HEK293 (cell line): ENCODE data around the gene ADCY10.

ENCODE experiments used
- FEZF1 ChIP-seq: fragments of 450-650 bp; formaldehyde crosslinking; IDR thresholded peaks from 2 replicates; pipeline ENCODE4 v1.5.1; 2016; ENCODE audit warnings: missing biosample characterization, missing genetic modification characterization
- GLIS1 ChIP-seq: fragments of 450-650 bp; formaldehyde crosslinking; IDR thresholded peaks from 2 replicates; pipeline ENCODE4 v1.5.1; 2016; ENCODE audit warnings: missing biosample characterization, missing genetic modification characterization
- HOXC10 ChIP-seq: sonication (generic); formaldehyde crosslinking; IDR thresholded peaks from 2 replicates; pipeline ENCODE4 v1.8.1; 2023; ENCODE audit warnings: mild to moderate bottlenecking, missing genetic modification reagents
- KLF10 ChIP-seq: fragments of 450-650 bp; IDR thresholded peaks from 2 replicates; pipeline ENCODE4 v1.5.1; 2018; ENCODE audit warnings: missing biosample characterization, mild to moderate bottlenecking, missing genetic modification characterization
- MZF1 ChIP-seq: fragments of 450-650 bp; formaldehyde crosslinking; IDR thresholded peaks from 2 replicates; pipeline ENCODE4 v1.5.1; 2017; ENCODE audit warnings: missing biosample characterization, missing genetic modification characterization, borderline replicate concordance
- TRIM28 ChIP-seq: IDR thresholded peaks from 2 replicates; pipeline ENCODE4 v1.6.1; 2011; ENCODE audit warnings: low read length, control low read depth, borderline replicate concordance
- WT1 ChIP-seq: fragments of 450-650 bp; formaldehyde crosslinking; IDR thresholded peaks from 2 replicates; pipeline ENCODE4 v1.5.1; 2016; ENCODE audit warnings: missing biosample characterization, missing genetic modification characterization
- ZNF114 ChIP-seq: fragments of 450-650 bp; formaldehyde crosslinking; IDR thresholded peaks from 2 replicates; pipeline ENCODE4 v1.5.0; 2017; ENCODE audit warnings: missing biosample characterization, missing genetic modification characterization
- ZNF133 ChIP-seq: fragments of 450-650 bp; formaldehyde crosslinking; IDR thresholded peaks from 2 replicates; pipeline ENCODE4 v1.5.1; 2016; ENCODE audit warnings: missing biosample characterization, missing genetic modification characterization
- ZNF2 ChIP-seq: fragments of 450-650 bp; formaldehyde crosslinking; IDR thresholded peaks from 2 replicates; pipeline ENCODE4 v1.5.1; 2016; ENCODE audit warnings: missing biosample characterization, missing genetic modification characterization
- ZNF239 ChIP-seq: fragments of 450-650 bp; formaldehyde crosslinking; IDR thresholded peaks from 2 replicates; pipeline ENCODE4 v1.5.1; 2016; ENCODE audit warnings: missing biosample characterization, missing genetic modification characterization
- ZNF302 ChIP-seq: fragments of 450-650 bp; formaldehyde crosslinking; IDR thresholded peaks from 2 replicates; pipeline ENCODE4 v1.5.1; 2016; ENCODE audit warnings: missing biosample characterization, missing genetic modification characterization, low read depth
- ZNF341 ChIP-seq: fragments of 450-650 bp; formaldehyde crosslinking; IDR thresholded peaks from 2 replicates; pipeline ENCODE4; 2016; ENCODE audit warnings: low read depth, missing biosample characterization, missing genetic modification characterization
- ZNF350 ChIP-seq: fragments of 450-650 bp; formaldehyde crosslinking; IDR thresholded peaks from 2 replicates; pipeline ENCODE4 v1.5.0; 2017; ENCODE audit warnings: missing biosample characterization, mild to moderate bottlenecking, missing genetic modification characterization
- ZNF549 ChIP-seq: fragments of 450-650 bp; IDR thresholded peaks from 2 replicates; pipeline ENCODE4 v1.5.1; 2018; ENCODE audit warnings: missing biosample characterization, missing genetic modification characterization, mild to moderate bottlenecking, inconsistent platforms, moderate library complexity
- ZNF560 ChIP-seq: fragments of 450-650 bp; formaldehyde crosslinking; IDR thresholded peaks from 2 replicates; pipeline ENCODE4 v1.5.1; 2017; ENCODE audit warnings: missing biosample characterization, missing genetic modification characterization, borderline replicate concordance
- ZNF600 ChIP-seq: fragments of 450-650 bp; formaldehyde crosslinking; IDR thresholded peaks from 2 replicates; pipeline ENCODE4 v1.5.1; 2016; ENCODE audit warnings: missing biosample characterization, missing genetic modification characterization
- ZNF623 ChIP-seq: fragments of 450-650 bp; formaldehyde crosslinking; IDR thresholded peaks from 2 replicates; pipeline ENCODE4 v1.5.1; 2016; ENCODE audit warnings: missing biosample characterization, missing genetic modification characterization
- ZNF624 ChIP-seq: fragments of 450-650 bp; formaldehyde crosslinking; IDR thresholded peaks from 2 replicates; pipeline ENCODE4 v1.5.1; 2017; ENCODE audit warnings: missing biosample characterization, missing genetic modification characterization
- ZNF768 ChIP-seq: fragments of 450-650 bp; formaldehyde crosslinking; IDR thresholded peaks from 2 replicates; pipeline ENCODE4 v1.5.1; 2018; ENCODE audit warnings: missing biosample characterization, mild to moderate bottlenecking, missing genetic modification characterization
- TF ChIP-seq, protein P1 (sequence below): fragments of 450-650 bp; IDR thresholded peaks from 2 replicates; pipeline ENCODE4 v1.5.1; 2018; ENCODE audit warnings: missing biosample characterization, mild to moderate bottlenecking, missing genetic modification characterization
- TF ChIP-seq, protein P2 (sequence below): fragments of 450-650 bp; formaldehyde crosslinking; IDR thresholded peaks from 2 replicates; pipeline ENCODE4 v1.5.1; 2016; ENCODE audit warnings: missing biosample characterization, missing genetic modification characterization, borderline replicate concordance
- TF ChIP-seq, protein P3 (sequence below): fragments of 450-650 bp; formaldehyde crosslinking; IDR thresholded peaks from 2 replicates; pipeline ENCODE4 v1.5.1; 2016; ENCODE audit warnings: missing biosample characterization, missing genetic modification characterization, low read depth
- TF ChIP-seq, protein P4 (sequence below): fragments of 450-650 bp; formaldehyde crosslinking; IDR thresholded peaks from 2 replicates; pipeline ENCODE4 v1.5.1; 2016; ENCODE audit warnings: missing biosample characterization, missing genetic modification characterization
- TF ChIP-seq, protein P5 (sequence below): fragments of 450-650 bp; formaldehyde crosslinking; IDR thresholded peaks from 2 replicates; pipeline ENCODE4 v1.5.1; 2016; ENCODE audit warnings: missing biosample characterization, missing genetic modification characterization
- TF ChIP-seq, protein P6 (sequence below): fragments of 450-650 bp; formaldehyde crosslinking; IDR thresholded peaks from 2 replicates; pipeline ENCODE4 v1.5.1; 2016; ENCODE audit warnings: missing biosample characterization, missing genetic modification characterization
- TF ChIP-seq, protein P7 (sequence below): IDR thresholded peaks from 2 replicates; pipeline ENCODE4 v1.6.1; 2011; ENCODE audit warnings: mild to moderate bottlenecking, low read depth, low read length, borderline replicate concordance

Gene ADCY10

DNA sequence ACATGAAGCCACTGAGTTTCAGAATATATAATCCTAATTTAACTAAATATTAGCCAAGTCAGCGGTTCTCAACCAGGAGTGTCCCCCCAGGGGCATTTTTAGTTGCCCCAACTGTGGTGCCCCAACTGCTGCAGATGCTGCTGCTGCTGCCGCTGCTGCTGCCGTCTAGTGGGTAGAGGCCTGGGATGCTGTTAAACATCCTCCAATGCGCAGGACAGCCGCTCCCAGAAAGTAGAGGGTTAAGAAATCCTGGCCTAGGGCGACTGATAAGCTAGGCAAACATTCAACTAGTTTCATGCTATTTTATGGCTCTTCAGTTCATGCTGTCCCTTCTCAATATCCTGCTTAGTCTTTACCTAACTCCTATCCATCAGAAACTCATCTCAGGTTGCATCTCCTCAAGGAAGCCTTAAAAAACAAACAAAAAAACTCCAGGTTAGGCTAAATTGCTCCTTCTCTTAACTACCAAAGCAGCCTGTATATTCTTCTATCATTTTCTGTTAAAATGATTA is 12.6 kb upstream of the ADCY10 start (continued):
- TF ChIP-seq, protein P1, sequence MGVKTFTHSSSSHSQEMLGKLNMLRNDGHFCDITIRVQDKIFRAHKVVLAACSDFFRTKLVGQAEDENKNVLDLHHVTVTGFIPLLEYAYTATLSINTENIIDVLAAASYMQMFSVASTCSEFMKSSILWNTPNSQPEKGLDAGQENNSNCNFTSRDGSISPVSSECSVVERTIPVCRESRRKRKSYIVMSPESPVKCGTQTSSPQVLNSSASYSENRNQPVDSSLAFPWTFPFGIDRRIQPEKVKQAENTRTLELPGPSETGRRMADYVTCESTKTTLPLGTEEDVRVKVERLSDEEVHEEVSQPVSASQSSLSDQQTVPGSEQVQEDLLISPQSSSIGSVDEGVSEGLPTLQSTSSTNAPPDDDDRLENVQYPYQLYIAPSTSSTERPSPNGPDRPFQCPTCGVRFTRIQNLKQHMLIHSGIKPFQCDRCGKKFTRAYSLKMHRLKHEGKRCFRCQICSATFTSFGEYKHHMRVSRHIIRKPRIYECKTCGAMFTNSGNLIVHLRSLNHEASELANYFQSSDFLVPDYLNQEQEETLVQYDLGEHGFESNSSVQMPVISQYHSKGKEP, result peak; percentile 94
- TF ChIP-seq WT1 (tag by site-specific recombination) (no peak), GLIS1 (tag by site-specific recombination) (no peak), FEZF1 (tag by site-specific recombination) (peak; percentile 82), TRIM28 (peak; percentile 94), ZNF302 (tag by site-specific recombination) (no peak), ZNF114 (tag by site-specific recombination) (no peak), ZNF549 (tag by site-specific recombination) (peak; percentile 31; the same call in 1 of the 2 replicates), MZF1 (tag by site-specific recombination) (no peak; the same call in 1 of the 2 replicates), ZNF341 (peak; percentile 59), KLF10 (tag by site-specific recombination) (no peak), ZNF350 (tag by site-specific recombination) (no peak), ZNF560 (tag by site-specific recombination) (no peak), ZNF239 (tag by site-specific recombination) (no peak), ZNF2 (tag by site-specific recombination) (no peak), ZNF768 (tag by site-specific recombination) (no peak), HOXC10 (CRISPR knock-in tag) (no peak), ZNF133 (tag by site-specific recombination) (no peak), ZNF623 (tag by site-specific recombination) (no peak), ZNF600 (tag by site-specific recombination) (peak; percentile 72), ZNF624 (tag by site-specific recombination) (no peak)
- TF ChIP-seq, protein P2, sequence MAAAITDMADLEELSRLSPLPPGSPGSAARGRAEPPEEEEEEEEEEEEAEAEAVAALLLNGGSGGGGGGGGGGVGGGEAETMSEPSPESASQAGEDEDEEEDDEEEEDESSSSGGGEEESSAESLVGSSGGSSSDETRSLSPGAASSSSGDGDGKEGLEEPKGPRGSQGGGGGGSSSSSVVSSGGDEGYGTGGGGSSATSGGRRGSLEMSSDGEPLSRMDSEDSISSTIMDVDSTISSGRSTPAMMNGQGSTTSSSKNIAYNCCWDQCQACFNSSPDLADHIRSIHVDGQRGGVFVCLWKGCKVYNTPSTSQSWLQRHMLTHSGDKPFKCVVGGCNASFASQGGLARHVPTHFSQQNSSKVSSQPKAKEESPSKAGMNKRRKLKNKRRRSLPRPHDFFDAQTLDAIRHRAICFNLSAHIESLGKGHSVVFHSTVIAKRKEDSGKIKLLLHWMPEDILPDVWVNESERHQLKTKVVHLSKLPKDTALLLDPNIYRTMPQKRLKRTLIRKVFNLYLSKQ (tag by site-specific recombination), result no peak
- TF ChIP-seq, protein P3, sequence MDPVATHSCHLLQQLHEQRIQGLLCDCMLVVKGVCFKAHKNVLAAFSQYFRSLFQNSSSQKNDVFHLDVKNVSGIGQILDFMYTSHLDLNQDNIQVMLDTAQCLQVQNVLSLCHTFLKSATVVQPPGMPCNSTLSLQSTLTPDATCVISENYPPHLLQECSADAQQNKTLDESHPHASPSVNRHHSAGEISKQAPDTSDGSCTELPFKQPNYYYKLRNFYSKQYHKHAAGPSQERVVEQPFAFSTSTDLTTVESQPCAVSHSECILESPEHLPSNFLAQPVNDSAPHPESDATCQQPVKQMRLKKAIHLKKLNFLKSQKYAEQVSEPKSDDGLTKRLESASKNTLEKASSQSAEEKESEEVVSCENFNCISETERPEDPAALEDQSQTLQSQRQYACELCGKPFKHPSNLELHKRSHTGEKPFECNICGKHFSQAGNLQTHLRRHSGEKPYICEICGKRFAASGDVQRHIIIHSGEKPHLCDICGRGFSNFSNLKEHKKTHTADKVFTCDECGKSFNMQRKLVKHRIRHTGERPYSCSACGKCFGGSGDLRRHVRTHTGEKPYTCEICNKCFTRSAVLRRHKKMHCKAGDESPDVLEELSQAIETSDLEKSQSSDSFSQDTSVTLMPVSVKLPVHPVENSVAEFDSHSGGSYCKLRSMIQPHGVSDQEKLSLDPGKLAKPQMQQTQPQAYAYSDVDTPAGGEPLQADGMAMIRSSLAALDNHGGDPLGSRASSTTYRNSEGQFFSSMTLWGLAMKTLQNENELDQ (tag by site-specific recombination), result no peak
- TF ChIP-seq, protein P4, sequence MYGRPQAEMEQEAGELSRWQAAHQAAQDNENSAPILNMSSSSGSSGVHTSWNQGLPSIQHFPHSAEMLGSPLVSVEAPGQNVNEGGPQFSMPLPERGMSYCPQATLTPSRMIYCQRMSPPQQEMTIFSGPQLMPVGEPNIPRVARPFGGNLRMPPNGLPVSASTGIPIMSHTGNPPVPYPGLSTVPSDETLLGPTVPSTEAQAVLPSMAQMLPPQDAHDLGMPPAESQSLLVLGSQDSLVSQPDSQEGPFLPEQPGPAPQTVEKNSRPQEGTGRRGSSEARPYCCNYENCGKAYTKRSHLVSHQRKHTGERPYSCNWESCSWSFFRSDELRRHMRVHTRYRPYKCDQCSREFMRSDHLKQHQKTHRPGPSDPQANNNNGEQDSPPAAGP (tag by site-specific recombination), result no peak
- TF ChIP-seq, protein P5, sequence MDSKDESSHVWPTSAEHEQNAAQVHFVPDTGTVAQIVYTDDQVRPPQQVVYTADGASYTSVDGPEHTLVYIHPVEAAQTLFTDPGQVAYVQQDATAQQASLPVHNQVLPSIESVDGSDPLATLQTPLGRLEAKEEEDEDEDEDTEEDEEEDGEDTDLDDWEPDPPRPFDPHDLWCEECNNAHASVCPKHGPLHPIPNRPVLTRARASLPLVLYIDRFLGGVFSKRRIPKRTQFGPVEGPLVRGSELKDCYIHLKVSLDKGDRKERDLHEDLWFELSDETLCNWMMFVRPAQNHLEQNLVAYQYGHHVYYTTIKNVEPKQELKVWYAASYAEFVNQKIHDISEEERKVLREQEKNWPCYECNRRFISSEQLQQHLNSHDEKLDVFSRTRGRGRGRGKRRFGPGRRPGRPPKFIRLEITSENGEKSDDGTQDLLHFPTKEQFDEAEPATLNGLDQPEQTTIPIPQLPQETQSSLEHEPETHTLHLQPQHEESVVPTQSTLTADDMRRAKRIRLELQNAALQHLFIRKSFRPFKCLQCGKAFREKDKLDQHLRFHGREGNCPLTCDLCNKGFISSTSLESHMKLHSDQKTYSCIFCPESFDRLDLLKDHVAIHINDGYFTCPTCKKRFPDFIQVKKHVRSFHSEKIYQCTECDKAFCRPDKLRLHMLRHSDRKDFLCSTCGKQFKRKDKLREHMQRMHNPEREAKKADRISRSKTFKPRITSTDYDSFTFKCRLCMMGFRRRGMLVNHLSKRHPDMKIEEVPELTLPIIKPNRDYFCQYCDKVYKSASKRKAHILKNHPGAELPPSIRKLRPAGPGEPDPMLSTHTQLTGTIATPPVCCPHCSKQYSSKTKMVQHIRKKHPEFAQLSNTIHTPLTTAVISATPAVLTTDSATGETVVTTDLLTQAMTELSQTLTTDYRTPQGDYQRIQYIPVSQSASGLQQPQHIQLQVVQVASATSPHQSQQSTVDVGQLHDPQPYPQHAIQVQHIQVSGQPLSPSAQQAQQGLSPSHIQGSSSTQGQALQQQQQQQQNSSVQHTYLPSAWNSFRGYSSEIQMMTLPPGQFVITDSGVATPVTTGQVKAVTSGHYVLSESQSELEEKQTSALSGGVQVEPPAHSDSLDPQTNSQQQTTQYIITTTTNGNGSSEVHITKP (tag by site-specific recombination), result no peak; the same call in 1 of the 2 replicates
- TF ChIP-seq, protein P6, sequence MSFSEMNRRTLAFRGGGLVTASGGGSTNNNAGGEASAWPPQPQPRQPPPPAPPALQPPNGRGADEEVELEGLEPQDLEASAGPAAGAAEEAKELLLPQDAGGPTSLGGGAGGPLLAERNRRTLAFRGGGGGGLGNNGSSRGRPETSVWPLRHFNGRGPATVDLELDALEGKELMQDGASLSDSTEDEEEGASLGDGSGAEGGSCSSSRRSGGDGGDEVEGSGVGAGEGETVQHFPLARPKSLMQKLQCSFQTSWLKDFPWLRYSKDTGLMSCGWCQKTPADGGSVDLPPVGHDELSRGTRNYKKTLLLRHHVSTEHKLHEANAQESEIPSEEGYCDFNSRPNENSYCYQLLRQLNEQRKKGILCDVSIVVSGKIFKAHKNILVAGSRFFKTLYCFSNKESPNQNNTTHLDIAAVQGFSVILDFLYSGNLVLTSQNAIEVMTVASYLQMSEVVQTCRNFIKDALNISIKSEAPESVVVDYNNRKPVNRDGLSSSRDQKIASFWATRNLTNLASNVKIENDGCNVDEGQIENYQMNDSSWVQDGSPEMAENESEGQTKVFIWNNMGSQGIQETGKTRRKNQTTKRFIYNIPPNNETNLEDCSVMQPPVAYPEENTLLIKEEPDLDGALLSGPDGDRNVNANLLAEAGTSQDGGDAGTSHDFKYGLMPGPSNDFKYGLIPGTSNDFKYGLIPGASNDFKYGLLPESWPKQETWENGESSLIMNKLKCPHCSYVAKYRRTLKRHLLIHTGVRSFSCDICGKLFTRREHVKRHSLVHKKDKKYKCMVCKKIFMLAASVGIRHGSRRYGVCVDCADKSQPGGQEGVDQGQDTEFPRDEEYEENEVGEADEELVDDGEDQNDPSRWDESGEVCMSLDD (tag by site-specific recombination), result no peak
- TF ChIP-seq, protein P7, sequence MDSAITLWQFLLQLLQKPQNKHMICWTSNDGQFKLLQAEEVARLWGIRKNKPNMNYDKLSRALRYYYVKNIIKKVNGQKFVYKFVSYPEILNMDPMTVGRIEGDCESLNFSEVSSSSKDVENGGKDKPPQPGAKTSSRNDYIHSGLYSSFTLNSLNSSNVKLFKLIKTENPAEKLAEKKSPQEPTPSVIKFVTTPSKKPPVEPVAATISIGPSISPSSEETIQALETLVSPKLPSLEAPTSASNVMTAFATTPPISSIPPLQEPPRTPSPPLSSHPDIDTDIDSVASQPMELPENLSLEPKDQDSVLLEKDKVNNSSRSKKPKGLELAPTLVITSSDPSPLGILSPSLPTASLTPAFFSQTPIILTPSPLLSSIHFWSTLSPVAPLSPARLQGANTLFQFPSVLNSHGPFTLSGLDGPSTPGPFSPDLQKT, result no peak
